HG02870 (cell line): ENCODE data around the gene C6orf15.
A peak's percentile ranks its signal among the peaks of the same experiment; 100 is the strongest.

Experiments
- ATAC-seq: cut with Tn5 transposase; IDR thresholded peaks from one replicate; pipeline ENCODE4 v1.9.1; 2021; ENCODE audit warnings: mild to moderate bottlenecking, moderate library complexity; ENCODE audit not compliant: unreplicated experiment

C6orf15 gene

DNA sequence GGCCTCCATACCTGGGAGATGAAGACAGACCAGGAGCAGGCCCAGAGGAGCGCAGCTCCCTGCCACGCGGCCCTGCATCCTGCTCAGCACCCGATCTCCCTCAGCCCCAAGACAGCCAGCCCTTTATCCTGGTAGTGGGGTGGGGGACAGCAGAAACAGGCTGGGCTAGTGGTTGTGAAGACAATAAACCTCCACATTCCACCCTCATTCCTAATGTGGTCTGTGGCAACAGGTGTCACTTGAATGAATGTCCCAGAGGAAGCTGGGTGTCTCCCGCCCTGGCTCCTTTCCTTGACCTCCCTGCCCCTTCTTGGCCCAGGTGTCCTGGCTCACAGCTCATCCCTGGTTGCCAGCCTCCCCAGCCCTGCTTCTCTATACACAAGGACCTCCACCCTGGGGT, at the start of gene C6orf15:
C6orf15 (minus strand) TSS at position 98 of the 400 bp plus-strand sequence; CDS start at position 78, 20 bp downstream.
- ATAC-seq: no peak

DNA sequence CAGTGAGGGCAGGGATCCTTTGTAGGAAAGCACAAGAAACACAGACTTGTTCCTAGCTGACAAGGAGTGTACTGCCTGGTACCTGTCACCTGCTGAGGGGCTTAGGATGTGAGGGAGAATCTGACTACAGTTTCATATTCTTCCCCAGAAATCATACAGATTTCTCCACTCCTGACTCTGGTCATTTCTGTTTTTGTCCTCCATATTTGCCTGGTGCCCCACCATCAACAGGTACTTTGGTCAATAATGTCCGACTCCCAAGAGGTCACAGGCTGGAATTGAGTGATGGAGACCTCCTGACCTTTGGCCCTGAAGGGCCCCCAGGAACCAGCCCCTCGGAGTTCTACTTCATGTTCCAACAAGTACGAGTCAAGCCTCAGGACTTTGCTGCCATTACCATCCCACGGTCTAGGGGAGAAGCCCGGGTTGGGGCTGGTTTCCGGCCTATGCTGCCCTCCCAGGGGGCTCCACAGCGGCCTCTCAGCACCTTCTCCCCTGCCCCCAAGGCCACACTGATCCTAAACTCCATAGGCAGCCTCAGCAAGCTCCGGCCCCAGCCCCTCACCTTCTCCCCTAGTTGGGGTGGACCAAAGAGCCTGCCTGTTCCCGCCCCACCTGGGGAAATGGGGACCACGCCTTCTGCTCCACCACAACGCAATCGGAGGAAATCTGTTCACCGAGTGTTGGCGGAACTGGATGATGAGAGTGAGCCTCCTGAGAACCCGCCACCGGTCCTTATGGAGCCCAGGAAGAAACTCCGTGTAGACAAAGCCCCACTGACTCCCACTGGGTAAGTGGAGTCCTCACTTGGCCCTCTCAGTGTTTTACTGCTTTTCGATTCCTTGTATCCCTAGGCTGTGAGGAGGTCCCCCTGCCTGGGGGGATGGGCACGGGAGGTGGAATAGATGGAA, 49.1 kb upstream of the C6orf15 start:
- ATAC-seq: no peak

DNA sequence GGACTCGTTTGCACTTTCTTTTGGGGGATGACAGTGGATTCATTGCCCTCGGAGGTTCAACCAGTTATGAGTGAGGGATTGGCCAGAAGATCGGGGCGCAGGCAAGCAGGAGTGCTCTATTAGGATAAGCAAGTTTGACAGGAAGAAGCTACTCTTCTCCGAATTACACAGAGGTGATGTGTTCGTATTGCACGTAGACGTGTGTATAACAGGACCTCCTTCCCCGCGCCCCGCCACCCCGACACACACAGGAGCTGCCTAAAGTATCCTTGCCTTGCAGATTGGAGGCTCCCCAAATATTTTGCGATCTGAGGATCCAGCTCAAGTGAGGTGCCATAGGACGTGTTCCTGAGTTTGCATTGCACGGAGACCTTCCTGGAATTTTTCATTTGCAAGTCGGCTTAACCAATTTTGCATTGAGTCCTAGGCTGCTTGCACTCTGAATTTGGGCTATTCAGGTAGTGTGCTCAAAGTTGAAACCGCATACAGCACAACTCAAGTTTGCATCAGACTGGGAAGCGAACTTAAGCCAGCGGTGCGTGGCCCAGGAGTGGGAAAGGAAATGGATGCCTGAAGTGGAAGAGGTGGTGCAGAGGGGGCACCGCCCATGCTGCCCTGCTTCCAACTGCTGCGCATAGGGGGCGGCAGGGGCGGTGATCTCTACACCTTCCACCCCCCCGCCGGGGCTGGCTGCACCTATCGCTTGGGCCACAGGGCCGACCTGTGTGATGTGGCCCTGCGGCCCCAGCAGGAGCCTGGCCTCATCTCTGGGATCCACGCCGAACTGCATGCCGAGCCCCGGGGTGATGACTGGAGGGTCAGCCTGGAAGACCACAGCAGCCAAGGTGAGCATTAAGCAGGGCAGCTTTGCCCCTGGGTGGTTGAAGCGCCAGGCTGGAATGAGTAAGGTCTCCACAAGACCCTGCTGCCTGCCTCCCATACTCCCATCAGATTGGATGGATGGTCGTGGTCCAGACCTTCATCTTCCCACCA, 46.8 kb upstream of the C6orf15 start:
- ATAC-seq: no peak

DNA sequence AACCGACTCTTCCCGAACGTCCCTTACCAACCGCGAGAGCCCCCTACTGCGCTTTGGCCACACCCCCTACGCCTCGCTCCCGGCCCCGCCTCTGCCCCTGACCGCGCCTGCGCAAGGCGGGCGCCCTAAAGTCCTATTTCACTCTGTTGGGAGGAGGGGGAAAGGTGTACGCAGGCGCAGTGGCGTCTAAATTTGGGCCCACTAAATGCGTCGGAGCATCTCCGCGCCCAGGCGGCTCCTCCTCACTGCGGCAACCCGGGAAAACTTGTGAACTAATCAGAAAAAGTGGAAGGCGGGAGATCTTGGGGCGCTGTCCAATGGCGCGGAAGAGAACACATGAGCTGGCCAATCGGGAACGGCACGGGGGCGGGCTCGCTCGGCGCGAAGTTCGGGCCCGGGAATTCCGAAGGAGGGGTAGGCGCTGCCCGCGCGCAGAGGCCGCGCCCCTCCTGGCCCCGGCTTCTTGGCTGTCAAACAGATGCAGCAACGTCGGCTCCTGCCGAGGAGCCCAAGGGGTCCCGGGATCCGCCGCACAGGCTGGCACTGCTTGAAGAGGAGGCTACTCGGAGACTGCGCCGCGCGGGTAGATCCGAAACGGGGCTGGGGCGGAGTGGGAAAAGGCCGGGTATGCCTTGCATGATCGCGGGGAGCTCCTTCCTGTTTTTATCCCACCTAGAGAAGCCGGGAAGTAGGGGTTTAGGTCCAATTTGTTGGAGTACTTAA, 45.9 kb upstream of the C6orf15 start, which contains the start of gene TCF19:
TCF19 (plus strand) TSS at position 450 of the 723 bp plus-strand sequence. CDS start 881 bp downstream, outside the sequence.
- ATAC-seq: peak; percentile 84

DNA sequence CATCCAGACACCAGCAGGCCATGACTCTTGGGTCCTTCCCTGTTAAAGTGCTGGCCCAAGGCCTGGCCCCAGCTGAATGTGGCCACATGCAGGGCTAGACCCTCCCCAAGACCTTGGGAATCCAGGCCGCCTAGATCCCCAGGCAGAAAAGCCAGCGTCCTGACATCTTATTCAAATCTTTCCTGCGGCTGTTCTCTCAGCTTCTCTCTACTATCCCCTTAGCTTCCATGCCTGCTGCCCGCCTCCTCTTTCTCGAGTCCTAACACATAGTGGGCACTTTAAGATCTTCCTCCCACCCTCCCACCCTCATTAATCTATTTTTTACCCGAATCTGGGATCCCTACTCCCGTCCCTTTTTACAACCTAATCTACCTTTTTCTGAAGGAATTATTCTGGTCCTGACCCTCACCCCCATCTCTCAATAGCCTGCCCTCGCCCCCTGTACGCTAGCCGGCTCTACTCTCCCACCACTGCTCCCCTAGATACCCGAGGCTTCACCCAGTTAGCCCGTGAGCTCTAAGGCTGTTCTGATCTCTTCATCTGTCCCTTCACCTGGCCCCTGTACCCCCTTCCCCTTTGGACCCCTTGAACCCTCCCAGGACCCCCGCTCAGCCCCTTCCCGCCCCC, 45.3 kb upstream of the C6orf15 start, which contains the start of gene CCHCR1:
CCHCR1 (minus strand) TSS at position 290 of the 627 bp plus-strand sequence; CDS start at position 88, 202 bp downstream.
- ATAC-seq: no peak

DNA sequence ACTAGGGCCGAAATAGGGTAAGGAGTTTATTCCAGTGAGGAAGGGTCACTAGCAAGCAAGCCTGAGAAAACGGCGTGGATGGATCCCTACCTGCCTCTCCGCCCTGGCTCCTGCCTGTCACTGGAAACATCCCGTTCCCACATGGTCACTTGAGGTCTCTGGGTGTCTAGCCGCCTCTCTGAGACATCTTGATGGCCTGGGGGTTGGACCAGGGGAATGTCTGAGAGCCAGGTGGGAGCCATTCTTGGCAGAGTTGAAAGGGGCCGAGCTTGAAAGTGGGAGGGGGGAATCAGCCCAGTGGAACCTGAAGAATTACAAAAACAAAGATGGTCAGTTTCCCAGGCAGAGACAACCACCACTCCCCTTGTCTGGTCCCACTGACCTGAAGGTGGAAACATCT, 44.3 kb upstream of the C6orf15 start:
- ATAC-seq: no peak

DNA sequence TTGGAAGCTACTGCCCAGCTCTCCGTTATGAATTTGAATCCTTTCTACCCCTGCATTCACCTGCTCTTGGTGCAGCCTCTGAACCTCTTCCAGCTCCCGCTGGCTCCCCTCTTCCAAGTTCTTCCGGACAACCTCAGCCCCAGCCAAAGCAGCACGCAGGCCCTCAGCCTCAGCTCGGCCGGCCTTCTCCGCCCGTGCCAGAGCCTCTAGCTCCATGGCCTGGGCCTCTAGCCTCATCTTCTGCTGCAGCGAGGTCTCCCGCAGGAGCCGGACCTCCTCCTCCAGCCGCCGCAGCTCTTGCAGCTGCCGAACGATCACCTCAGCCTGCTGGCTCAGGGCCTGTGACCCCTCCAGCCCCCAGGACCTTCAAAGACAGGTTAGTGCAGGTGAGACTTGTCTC, 42.1 kb upstream of the C6orf15 start:
- ATAC-seq: no peak

DNA sequence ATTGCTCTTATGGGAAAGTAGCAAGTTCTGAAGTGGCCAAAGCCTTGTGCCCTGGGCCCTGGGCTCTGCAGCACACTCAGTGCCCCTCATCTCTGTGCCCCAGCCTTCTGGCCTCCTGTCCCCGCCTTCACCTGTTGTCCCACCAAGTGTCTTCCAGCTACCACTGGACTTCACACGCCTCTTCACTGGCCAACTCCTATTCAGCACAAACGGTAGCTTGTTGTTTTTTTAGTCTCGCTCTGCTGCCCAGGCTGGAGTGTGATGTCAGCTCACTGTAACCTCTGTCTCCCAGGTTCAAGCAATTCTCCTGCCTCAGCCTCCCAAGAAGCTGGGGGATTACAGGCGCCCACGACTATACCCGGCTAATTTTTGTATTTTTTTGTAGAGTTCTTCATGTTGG, 40.4 kb upstream of the C6orf15 start:
- ATAC-seq: no peak

DNA sequence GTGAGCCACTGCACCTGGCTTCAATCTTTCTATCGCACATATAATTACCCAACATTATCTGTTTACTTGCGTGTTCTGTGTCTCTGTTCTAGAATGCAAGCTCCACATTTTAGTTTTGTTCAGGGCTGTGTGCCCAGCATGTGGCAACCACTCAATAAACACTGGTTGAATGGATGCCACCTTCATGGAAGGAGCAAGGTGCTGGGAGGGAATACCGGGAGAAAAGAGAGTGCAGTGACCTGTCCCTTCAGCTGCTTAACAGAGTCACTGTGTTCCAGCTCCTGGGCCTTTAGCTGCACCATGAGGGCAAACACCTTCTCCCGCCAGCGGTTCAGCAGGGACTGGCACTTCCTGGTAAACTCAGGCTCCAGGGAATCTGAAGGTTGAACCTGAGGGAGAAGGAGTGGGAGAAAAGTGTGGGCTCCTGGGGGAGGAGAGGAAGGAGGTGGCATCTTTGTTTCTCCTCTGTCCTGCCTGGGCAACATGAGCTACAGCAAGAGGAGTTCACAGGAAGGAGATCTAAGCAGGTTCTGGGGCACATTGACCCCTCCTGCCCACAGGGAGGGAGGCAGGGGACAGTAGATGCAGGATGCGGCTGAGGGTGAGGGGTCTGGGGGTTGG, 37.6 kb upstream of the C6orf15 start:
- no peak for ATAC-seq

DNA sequence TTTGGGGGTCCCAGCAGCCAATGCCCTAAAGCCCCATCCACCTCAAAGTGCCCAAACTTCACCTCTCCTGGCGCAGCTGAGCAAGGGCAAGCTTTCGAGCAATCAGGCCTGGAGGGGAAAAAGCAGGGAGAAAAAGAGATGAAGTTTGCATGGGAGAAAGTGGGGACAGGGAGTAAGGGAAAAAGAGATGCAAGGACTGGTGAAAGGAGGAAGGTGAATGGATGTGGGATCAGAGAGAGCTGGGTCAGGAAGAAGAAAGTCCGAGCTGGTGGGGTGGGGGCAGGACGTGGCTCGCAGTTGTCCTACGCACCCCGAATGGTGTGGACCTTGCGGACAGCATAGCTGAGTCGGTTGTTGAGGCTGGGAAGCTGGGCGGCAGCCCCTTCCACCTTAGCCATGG, 33.0 kb upstream of the C6orf15 start:
- no peak for ATAC-seq

DNA sequence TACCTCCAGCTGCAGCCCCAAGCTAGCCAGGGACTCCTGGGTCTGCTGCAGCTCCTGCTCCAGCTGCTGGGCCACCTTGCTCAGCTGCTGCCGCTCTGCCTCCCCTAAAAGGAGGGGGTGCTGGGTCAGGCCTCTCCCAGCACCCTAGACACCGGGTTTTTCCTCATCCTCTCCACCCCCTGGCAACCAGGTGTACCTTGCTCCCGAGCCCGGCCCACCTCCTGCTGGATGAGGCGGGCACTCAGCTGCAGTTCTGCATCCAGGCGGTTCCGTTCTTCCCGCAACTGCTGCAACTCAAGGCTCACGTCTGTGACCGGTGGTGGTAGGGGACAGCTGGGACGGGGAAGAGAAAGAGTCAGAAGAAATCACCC, 32.6 kb upstream of the C6orf15 start:
- ATAC-seq: no peak

DNA sequence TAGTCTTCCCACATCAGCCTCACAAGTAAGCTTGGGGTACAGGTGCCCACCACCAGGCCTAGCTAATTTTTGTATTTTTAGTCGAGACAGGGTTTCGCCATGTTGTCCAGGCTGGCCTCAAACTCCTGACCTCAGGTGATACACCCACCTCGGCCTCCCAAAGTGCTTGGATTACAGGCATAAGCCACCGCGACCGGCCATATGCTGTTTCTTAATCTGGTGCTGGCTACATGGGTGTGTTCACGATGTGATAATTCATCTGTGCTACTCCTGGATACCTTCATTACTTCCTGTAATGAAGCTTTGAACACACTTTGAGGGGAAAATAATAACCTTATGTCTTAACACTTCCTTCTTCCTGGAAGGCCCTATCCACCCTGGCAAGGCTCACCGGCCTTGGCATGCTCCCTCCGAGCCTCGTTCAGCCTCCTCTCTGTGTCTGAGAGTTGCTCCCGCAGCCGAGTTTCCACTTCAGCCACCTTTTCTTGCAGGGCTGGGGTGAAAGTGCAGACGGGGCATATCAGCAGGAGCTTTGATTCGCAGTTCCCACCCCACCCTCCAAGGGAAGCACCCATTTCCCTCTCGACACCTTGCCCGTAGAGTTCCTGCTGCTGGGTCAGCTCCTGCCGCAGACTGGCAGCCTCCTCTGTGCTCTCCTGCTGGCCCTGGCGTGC, 32.1 kb upstream of the C6orf15 start:
- ATAC-seq: no peak

DNA sequence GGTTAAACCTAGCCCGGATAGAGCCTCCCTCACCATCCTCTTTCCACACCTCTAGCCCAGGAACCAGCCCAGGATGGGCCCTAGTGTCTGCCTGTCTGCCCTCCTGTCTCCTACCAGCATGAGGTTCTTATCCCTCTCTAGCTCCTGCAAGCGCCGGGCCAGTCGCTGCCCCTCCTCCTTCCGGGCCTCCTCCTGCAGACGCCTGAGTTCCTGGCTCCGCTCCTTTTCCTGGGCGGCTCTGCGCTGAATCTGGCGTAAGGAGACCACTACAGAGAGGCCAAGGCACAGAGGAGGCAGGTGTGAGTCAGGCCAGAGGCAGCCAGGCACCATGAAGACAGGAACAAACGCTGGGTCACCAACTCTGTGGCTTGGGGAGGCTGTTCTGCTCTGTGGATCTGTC, 30.8 kb upstream of the C6orf15 start:
- no peak for ATAC-seq

DNA sequence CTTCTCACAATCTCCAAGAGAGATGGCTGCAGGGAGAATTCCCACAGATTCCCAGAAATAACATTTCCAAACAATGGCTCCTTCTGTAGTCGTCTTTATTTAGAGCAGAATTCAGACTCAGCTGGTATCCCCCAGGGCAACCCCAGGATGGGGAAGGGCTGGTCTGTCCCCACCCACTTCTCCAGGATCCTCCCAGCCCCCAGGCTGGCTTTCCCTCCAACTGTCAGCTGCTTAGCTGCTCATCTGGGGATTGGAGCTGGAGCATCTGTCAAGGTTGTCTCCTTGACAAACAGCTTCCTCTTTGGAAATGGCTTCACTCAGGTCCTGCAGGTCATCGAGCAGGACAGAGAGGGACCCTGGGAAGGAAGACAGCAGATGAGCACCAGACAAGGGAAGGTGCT, 30.0 kb upstream of the C6orf15 start:
- ATAC-seq: no peak

DNA sequence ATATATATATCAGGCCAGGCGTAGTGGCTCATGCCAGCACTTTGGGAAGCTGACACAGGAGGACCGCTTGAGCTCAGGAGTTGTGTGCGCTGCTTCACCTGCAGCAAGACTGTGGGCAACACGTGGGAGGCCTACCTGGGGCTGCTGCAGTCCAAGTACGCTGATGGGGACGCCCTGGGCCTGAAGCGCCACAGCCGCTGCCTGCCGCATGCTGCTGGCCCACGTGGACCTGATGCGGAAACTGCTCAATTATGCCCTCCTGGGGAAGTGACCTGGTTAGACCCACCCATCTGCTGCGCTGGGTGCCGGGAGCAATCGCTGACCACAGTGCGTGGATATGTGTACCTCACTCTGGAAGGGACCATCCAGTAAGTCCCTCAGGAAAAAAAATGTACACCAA, 28.3 kb upstream of the C6orf15 start:
- no peak for ATAC-seq

DNA sequence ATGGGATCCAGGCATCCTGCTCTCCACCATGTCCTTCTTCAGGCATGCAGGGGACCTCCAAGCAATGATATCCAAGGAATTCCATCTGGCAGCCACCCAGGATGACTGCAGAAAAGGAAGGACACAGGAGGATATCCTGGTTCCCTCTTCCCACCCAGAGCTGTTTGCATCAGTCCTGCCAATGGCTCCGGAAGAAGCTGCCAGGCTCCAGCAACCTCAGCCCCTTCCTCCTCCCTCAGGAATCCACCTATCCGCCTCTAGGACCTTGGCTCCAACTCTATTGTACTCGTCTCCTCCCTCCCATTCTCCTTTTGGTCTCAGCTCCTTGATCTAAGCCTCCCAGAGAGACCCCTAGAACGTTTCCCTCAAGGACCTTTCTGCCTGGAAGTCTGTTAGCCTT, 27.2 kb upstream of the C6orf15 start:
- ATAC-seq: no peak

DNA sequence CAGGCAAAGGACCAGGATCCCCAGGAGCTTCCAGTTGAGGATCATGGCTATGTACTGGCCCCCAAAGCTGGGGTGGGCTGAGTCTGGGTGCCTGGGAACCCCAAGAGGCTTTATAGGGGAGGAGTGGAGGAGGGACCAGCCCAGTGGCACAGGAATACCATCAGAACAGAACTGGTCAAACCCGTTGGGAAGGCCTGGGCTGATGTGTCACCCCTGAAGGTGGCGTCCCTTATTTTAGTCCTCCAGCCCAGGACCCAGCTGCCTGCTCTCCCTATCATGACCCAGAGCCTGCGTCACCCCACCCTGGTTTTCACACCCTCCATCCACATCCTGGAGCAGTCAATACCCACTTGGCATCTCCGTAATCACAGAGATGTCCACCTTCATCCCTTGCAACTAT, 26.6 kb upstream of the C6orf15 start, which contains the start of gene PSORS1C2:
PSORS1C2 (minus strand) TSS at position 85 of the 400 bp plus-strand sequence; CDS start at position 45, 40 bp downstream.
- ATAC-seq: no peak

DNA sequence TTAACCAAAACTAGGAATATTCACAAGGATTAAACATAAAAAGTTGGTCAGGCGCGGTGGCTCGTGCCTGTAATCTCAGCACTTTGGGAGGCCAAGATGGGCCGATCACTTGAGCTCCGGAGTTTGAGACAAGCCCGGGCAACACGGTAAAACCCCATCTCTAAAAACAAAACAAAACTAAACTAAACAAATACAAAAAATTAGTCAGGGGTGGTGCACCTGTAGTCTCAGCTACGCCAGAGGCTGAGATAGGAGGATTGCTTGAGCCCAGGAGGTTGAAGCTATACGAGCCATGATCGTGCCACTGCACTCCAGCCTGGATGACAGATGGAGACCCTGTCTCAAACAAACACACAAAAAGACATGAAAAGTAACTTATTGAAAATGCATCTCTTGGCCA, 23.3 kb upstream of the C6orf15 start:
- no peak for ATAC-seq

DNA sequence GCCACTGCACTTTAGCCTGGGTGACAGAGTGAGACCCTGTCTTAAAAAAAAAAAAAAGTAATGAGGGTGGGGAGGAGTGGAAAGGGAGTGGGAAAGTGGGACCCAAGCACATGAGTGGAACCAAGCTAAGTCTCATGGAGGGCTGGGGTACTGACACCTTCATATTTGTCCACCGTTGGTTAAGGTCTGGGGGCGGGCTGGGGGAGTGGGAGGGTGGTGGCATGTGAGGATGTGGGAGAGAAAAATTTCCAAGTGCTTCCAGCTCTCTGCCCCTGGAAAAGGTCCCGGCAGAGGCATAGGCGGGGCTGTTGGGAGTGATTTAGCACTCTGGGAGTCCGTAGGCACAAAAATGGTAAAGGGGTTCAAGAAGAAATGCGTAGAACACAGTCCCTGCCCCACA, 20.4 kb upstream of the C6orf15 start:
- no peak for ATAC-seq
